H1 (cell line): ENCODE results near the gene RLBP1. TPM values are rescaled to one million over a fixed set of nuclear protein-coding genes. Genes with fewer than 3 reads are reported as not detected.

Source experiments
- ATF2 ChIP-seq: IDR thresholded peaks from 2 replicates; pipeline ENCODE4 v1.6.1; 2012; ENCODE audit warnings: low read length, inconsistent platforms
- BRCA1 ChIP-seq: IDR thresholded peaks from 2 replicates; pipeline ENCODE4 v1.6.1; 2012; ENCODE audit warnings: low read depth, low read length, improper control_type of control experiment
- EZH2 ChIP-seq: fragments of 200-600 bp; sonication (generic); IDR thresholded peaks from 2 replicates; pipeline ENCODE4 v1.7.1; 2012; ENCODE audit warnings: low read depth, mild to moderate bottlenecking, moderate library complexity, low read length, inconsistent platforms; ENCODE audit not compliant: severe bottlenecking
- NRF1 ChIP-seq: IDR thresholded peaks from 2 replicates; pipeline ENCODE4 v1.6.1; 2011; ENCODE audit warnings: mild to moderate bottlenecking, low read depth, low read length, improper control_type of control experiment
- polyA plus RNA-seq, 7 experiments: library from polyadenylated mRNA; depleted of rRNA in 3 of 7; stranded (reverse) in 5 of 7; unstranded in 2 of 7; fragments of >200 nt in 5 of 7; fragments of 200-250 nt in 2 of 7; gene quantifications; 1 replicate in 5 of 7; 2 replicates in 1 of 7; 4 replicates in 1 of 7; pipeline versions ENCODE4 v1.2.1 to v1.2.3, GENCODE V29; 2011 to 2013; ENCODE audit warnings: missing spikeins in 2 of 7, mixed read lengths in 2 of 7
- total RNA-seq: library from RNA; stranded (reverse); fragmentation: NEBNext Ultra II Directional; extraction: Animal tissue kit (Norgen Biotek cat#: 25700); gene quantifications from 2 replicates; pipeline ENCODE4 v1.2.1, GENCODE V29; 2021

The RLBP1 gene
- total and polyA plus RNA-seq, 2 of the 8 experiments (the other 6 are each of a cell fraction or from before 2014, with no cell fraction given), result 0.05 TPM; not detected in 1

- no peak for TF ChIP-seq ATF2
- no peak for TF ChIP-seq BRCA1
- no peak for TF ChIP-seq NRF1
- TF ChIP-seq EZH2, result no peak
Observed at GRCh38 chr15:89205991-89206585, 15.3 kb downstream of the RLBP1 start (continued).
